HCT116 (cell line): ENCODE data around the gene ARL4A. TPM values are rescaled to one million over a fixed set of nuclear protein-coding genes. Genes with fewer than 3 reads are reported as not detected.

Experiments used
- ATAC-seq: fragments of 200-7000 bp; cut with Tn5 transposase; 2 replicates; pipeline ENCODE4 v1.9.1; 2020; ENCODE audit warnings: mild to moderate bottlenecking, moderate library complexity
- BruUV-seq: library from RNA; stranded (reverse); fragments of 400-500 nt; replicated peaks from 2 replicates; lab custom pipeline; 2021; lab: Mats Ljungman, UMichigan
- CTCF ChIA-PET: fragments of 300-600 bp; sonication (Branson Sonifier 250); formaldehyde crosslinking; loops from one replicate; lab custom pipeline; 2021; ENCODE audit warnings: antibody characterized with exemption; lab: Charles Lee
- POLR2A ChIA-PET: fragments of 300-600, 350-600 bp; sonication (Branson Sonifier 250); formaldehyde crosslinking; loops from one replicate; lab custom pipeline; 2021; ENCODE audit warnings: antibody characterized with exemption; lab: Charles Lee
- RAD21 ChIA-PET, 2 experiments: fragments of 300-600 bp; sonication (Branson Sonifier 250); formaldehyde crosslinking; loops; one replicate each; lab custom pipeline; 2023; ENCODE audit warnings: low total read pairs in 2 of 2; ENCODE audit not compliant: uncharacterized antibody in 2 of 2, unreplicated experiment in 2 of 2, low non-redundant PET in 1 of 2; lab: Charles Lee
- DNase-seq: peaks from one replicate; pipeline ENCODE4 v3.0.0-alpha.2; 2010; ENCODE audit warnings: low read depth, low spot score
- H2AFZ ChIP-seq: fragments of 200-600 bp; shearing (Covaris generic), sonication (generic); 2 replicates; pipeline ENCODE4 v1.6.1; 2017; ENCODE audit warnings: low read depth, mixed run types, mixed read lengths, antibody characterized with exemption, low read length; ENCODE audit not compliant: poor library complexity, severe bottlenecking
- H3K27ac ChIP-seq: 2 replicates; pipeline ENCODE4 v1.5.1; 2012; ENCODE audit warnings: low read depth, low read length
- H3K27me3 ChIP-seq: fragments of 200-600 bp; sonication (generic); 2 replicates; pipeline ENCODE4 v1.6.1; 2016; ENCODE audit warnings: mixed run types, low read length, mixed read lengths; ENCODE audit not compliant: insufficient read depth
- H3K36me3 ChIP-seq, 2 experiments: fragments of 200-500 bp in 1 of 2; fragments of 200-600 bp in 1 of 2; sonication (Bioruptor generic) in 1 of 2; sonication (generic) in 1 of 2; 2 replicates each; pipeline versions ENCODE4 v1.5.1 to v1.6.1; 2014 to 2016; ENCODE audit warnings: low read length in 2 of 2, inconsistent platforms in 1 of 2, mixed read lengths in 1 of 2, mixed run types in 1 of 2; ENCODE audit not compliant: insufficient read depth in 2 of 2, control insufficient read depth in 1 of 2
- H3K4me1 ChIP-seq, 2 experiments: fragments of 200-600 bp in 1 of 2; sonication (generic) in 1 of 2; 2 replicates each; pipeline versions ENCODE4 v1.5.1 to v1.6.1; 2012 to 2017; ENCODE audit warnings: low read length in 2 of 2, inconsistent platforms in 1 of 2, mild to moderate bottlenecking in 1 of 2, mixed read lengths in 1 of 2, mixed run types in 1 of 2, moderate library complexity in 1 of 2; ENCODE audit not compliant: insufficient read depth in 2 of 2, control insufficient read depth in 1 of 2
- H3K4me2 ChIP-seq: fragments of 200-600 bp; sonication (generic); 2 replicates; pipeline ENCODE4 v1.6.1; 2017; ENCODE audit warnings: mixed run types, low read length, mixed read lengths
- H3K4me3 ChIP-seq, 2 experiments: fragments of 200-600 bp in 1 of 2; sonication (generic) in 1 of 2; replicated peaks in 1 of 2; 2 replicates each; pipeline ENCODE4 v1.5.1; 2011 to 2016; ENCODE audit warnings: low read length in 2 of 2, control low read depth in 1 of 2, low read depth in 1 of 2, mild to moderate bottlenecking in 1 of 2, mixed read lengths in 1 of 2, mixed run types in 1 of 2
- H3K79me2 ChIP-seq: fragments of 200-600 bp; sonication (generic); 2 replicates; pipeline ENCODE4 v1.6.1; 2017; ENCODE audit warnings: mild to moderate bottlenecking, mixed run types, low read length, moderate library complexity, mixed read lengths; ENCODE audit not compliant: insufficient read depth
- H3K9ac ChIP-seq: fragments of 200-600 bp; sonication (generic); 2 replicates; pipeline ENCODE4 v1.6.1; 2016; ENCODE audit warnings: low read length, mixed read lengths
- H3K9me2 ChIP-seq: fragments of 200-600 bp; sonication (generic), shearing (Covaris generic); 2 replicates; pipeline ENCODE4 v1.6.1; 2017; ENCODE audit warnings: mixed run types, mild to moderate bottlenecking, moderate library complexity; ENCODE audit not compliant: insufficient read depth
- H3K9me3 ChIP-seq, 2 experiments: fragments of 200-500 bp in 1 of 2; fragments of 200-600 bp in 1 of 2; sonication (Bioruptor generic) in 1 of 2; sonication (generic) in 1 of 2; 2 replicates each; pipeline ENCODE4 v1.6.1; 2014 to 2017; ENCODE audit warnings: low read length in 2 of 2, mixed read lengths in 2 of 2, inconsistent platforms in 1 of 2, low read depth in 1 of 2, mild to moderate bottlenecking in 1 of 2, mixed run types in 1 of 2, moderate library complexity in 1 of 2; ENCODE audit not compliant: control insufficient read depth in 1 of 2, insufficient read depth in 1 of 2
- H4K20me1 ChIP-seq: fragments of 200-600 bp; sonication (generic), shearing (Covaris generic); 2 replicates; pipeline ENCODE4 v1.6.1; 2017; ENCODE audit warnings: mixed run types, mild to moderate bottlenecking, moderate library complexity; ENCODE audit not compliant: insufficient read depth
- RAD21 ChIP-seq: IDR thresholded peaks from 2 replicates; pipeline ENCODE4 v1.6.1; 2012; ENCODE audit warnings: low read depth, mild to moderate bottlenecking
- TCF7L2 ChIP-seq: IDR thresholded peaks from 2 replicates; pipeline ENCODE4 v1.7.0; 2011; ENCODE audit warnings: borderline replicate concordance, inconsistent platforms; ENCODE audit not compliant: insufficient read depth, insufficient read length; ENCODE audit errors: extremely low read depth
- intact Hi-C: fragments of 100-400 bp; cut with micrococcal nuclease; formaldehyde crosslinking; loops from 2 replicates; pipeline ENCODE4 v1.10.0; 2022
- total RNA-seq: library from RNA; stranded (reverse); gene quantifications from one replicate; pipeline ENCODE4 v1.2.1, GENCODE V29; 2021; ENCODE audit not compliant: unreplicated experiment
- TF ChIP-seq, protein P1 (sequence below), 3 experiments: fragments of 200-600 bp in 1 of 3; sonication (generic) in 1 of 3; IDR thresholded peaks in 2 of 3; conservative IDR thresholded peaks in 1 of 3; 2 replicates each; pipeline ENCODE4 v1.5.1; 2012 to 2017; ENCODE audit warnings: low read depth in 2 of 3, low read length in 2 of 3, antibody characterized with exemption in 1 of 3, borderline replicate concordance in 1 of 3, control low read depth in 1 of 3, mild to moderate bottlenecking in 1 of 3, mixed read lengths in 1 of 3, mixed run types in 1 of 3, moderate library complexity in 1 of 3; ENCODE audit not compliant: insufficient read depth in 1 of 3

ARL4A gene
- total RNA-seq, 1 experiment from 2014 or later, result 44.6 TPM

DNA sequence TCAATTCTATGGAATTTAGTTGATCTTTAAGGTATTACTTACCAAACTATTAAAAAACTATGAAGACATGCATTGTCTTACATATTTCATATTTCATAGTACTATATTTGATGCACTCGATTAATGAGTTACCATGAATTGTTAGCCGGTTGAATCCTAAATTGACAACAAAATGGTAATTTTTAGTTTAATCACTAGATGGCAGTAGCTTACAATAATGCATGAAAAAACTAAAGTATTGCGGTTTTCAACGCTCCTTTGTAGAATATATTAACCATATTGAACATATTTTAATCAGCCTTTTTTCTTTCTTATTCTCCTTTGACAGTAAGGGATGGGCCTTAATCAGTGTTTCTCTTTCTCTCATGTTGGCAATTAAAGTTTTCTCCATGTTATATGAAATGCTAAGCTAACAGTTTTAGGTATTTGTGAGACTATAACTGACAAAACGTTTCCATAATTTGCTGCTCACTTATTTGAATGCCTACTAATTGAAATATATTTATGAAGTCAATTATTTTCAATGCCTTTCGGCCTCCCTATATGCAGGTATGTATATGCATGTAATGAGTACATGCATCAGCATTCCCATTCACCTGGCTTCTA, 48.5 kb upstream of the ARL4A start:
- TF ChIP-seq TCF7L2 (no peak), RAD21 (peak; percentile 81)
- TF ChIP-seq, protein P1, sequence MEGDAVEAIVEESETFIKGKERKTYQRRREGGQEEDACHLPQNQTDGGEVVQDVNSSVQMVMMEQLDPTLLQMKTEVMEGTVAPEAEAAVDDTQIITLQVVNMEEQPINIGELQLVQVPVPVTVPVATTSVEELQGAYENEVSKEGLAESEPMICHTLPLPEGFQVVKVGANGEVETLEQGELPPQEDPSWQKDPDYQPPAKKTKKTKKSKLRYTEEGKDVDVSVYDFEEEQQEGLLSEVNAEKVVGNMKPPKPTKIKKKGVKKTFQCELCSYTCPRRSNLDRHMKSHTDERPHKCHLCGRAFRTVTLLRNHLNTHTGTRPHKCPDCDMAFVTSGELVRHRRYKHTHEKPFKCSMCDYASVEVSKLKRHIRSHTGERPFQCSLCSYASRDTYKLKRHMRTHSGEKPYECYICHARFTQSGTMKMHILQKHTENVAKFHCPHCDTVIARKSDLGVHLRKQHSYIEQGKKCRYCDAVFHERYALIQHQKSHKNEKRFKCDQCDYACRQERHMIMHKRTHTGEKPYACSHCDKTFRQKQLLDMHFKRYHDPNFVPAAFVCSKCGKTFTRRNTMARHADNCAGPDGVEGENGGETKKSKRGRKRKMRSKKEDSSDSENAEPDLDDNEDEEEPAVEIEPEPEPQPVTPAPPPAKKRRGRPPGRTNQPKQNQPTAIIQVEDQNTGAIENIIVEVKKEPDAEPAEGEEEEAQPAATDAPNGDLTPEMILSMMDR (IDR thresholded peaks at IDR 0.05 in 2 of 3, conservative IDR thresholded peaks at IDR 0.05 in 1 of 3; ENCODE audit: borderline replicate concordance in 1 of 3, insufficient read depth in 1 of 3, low read depth in 2 of 3, low read length in 2 of 3), result peak; percentile 33 to 70 (median 66); a peak in 5 of 6 replicates
- TF ChIP-seq, all 23 proteins: peak for 2
- Histone ChIP-seq H3K9me3 (no peaks in the 10 kb centered on the region), H3K4me3 (no peak overlapping the region), H3K36me3 (no peaks in the 10 kb centered on the region), H3K9ac (no peak overlapping the region), H4K20me1 (no peaks in the 10 kb centered on the region), H3K4me2 (peak overlapping the region; percentile 23; the same call in 1 of the 2 replicates), H3K9me2 (no peaks in the 10 kb centered on the region), H3K27ac (no peak overlapping the region), H3K4me1 (peaks cover 0 to 7% of the 10 kb centered on the region in 2 experiments; a peak in 2 of 4 replicates), H3K27me3 (no peaks in the 10 kb centered on the region), H2AFZ (peak overlapping the region; percentile 76), H3K79me2 (no peaks in the 10 kb centered on the region)
- peak; percentile 36 for DNase-seq
- ChIA-PET CTCF (interaction anchor here (0.6 to 3.1 kb wide), 7 partner anchors 9 to 627 kb away, joined by 3 to 16 read pairs (median 4); no protein-coding TSS in a partner anchor), POLR2A (no interaction called here), RAD21 (no interaction called here)
- intact Hi-C loops, result loop anchor here (1.0 kb wide), 2 partner anchors 44 to 624 kb away; no protein-coding TSS in a partner anchor
- peak; percentile 70 for ATAC-seq
- no TSS peak for BruUV-seq
